ENCODE results near the gene THADA. TPM values are rescaled to one million over a fixed set of nuclear protein-coding genes. Genes with fewer than 3 reads are reported as not detected.

The THADA gene
- total RNA-seq, 1 donor from 2014 or later, result 41.2 TPM

DNA sequence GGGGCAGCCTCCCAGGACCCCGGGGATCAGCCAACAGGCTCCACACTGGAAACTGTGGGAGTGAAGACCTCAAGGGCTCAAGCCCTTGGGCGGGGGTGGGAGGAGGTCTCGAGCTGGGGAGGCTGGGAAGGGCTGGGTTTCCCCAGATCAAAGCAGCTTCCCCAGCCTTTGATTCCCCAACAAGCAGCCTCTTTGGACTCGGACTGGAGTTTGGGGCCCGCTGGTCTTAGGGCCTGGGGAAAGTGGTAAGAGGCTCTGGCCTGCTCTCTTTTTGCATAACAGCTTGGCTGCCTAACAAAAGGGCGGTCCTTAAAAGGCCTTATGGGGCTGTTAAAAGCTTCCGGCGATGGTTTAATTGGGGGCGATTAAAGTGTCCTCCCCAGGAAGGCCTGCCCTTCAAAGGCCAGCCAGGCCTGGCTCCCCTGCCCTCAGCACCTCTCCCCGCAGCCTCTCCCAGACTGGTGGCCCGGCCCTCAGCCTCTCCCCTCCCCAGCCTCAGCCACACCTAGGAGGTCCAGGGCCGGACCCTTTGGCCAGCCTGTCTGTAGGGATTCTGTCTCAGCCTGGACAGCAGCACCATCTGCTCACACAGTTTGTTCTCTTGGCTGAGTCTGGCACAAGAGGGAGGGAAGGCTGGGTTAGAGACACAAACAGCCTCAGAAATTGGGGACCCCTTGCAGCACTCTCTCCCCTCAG lies 409.0 kb downstream of the THADA start:
- peaks cover 9% of the 10 kb centered on the region for H3K4me1 ChIP-seq
- peak; percentile 23 to 54 for ATAC-seq
- intact Hi-C loops (cut with DNase I), result no loop called here

DNA sequence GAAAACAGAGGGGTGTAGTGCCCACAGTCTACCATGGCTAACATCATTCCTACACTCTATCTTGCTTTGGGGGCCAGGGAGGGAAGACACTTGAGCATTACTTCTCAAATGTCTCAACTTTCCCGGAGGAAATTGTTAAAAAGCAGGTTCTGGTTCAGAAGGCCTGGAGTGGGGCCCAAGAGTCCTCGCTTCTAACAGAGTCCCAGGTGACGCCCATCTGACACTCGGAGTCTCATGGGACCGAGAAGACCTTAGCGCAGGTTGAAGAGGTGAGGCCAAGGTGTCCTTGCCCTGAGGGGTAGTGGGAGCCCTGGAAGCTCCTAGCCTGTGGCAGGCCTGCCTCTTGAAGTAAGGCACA lies 409.5 kb downstream of the THADA start:
- Histone ChIP-seq H3K36me3 (no peaks in the 10 kb centered on the region), H3K27ac (peak overlapping the region; percentile 58), H3K4me3 (no peak overlapping the region), H3K9me3 (no peaks in the 10 kb centered on the region), H3K27me3 (ENCODE audit: low read depth) (no peaks in the 10 kb centered on the region), H3K4me1 (peaks cover 9% of the 10 kb centered on the region)
- ATAC-seq, result no peak
- intact Hi-C loops (cut with DNase I), result no loop called here
- no peak for DNase-seq
- no peak for TF ChIP-seq CTCF (IDR thresholded peaks at IDR 0.05)

More for the DNA sequence above, 409.0 kb downstream of the THADA start:
- H3K27me3 ChIP-seq (ENCODE audit: low read depth), result no peaks in the 10 kb centered on the region
- TF ChIP-seq CTCF (IDR thresholded peaks at IDR 0.05), result no peak
- H3K4me3 ChIP-seq, result no peak overlapping the region
- no peak for DNase-seq
- no peaks in the 10 kb centered on the region for H3K9me3 ChIP-seq
- no peaks in the 10 kb centered on the region for H3K36me3 ChIP-seq
- H3K27ac ChIP-seq, result peak overlapping the region; percentile 58

DNA sequence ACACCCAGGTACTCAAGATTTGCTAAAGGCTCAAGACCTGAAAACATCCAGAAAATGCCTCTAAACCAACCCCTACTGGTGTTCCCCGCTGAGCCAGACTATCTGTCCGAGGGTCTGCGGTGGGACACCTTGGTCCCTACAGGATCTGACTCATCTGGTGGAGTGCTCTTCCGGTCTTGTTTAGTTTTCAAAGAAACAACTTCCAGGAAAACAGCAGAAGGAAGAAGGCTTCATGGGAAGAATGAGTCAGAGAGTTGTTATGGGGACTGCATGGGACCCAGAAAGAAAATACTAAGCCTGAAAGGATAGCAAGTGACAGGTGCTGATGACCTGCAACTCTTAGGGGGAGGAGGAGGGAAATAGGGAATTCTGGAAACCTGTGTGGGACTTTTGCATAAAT lies 410.7 kb downstream of the THADA start:
- ATAC-seq (no peak), DNase-seq (no peak)
- Histone ChIP-seq H3K9me3 (no peaks in the 10 kb centered on the region), H3K4me1 (peaks cover 9% of the 10 kb centered on the region), H3K27me3 (ENCODE audit: low read depth) (no peaks in the 10 kb centered on the region), H3K4me3 (no peak overlapping the region), H3K27ac (no peak overlapping the region), H3K36me3 (no peaks in the 10 kb centered on the region)
- no peak for TF ChIP-seq CTCF (IDR thresholded peaks at IDR 0.05)
- intact Hi-C loops (cut with DNase I), result no loop called here

- no peak overlapping the region for H3K27ac ChIP-seq
- peak in 1 of 2 donors; percentile 11 for ATAC-seq
- no peaks in the 10 kb centered on the region for H3K27me3 ChIP-seq (ENCODE audit: low read depth)
- H3K36me3 ChIP-seq, result no peaks in the 10 kb centered on the region
- TF ChIP-seq CTCF (IDR thresholded peaks at IDR 0.05), result no peak
- DNase-seq, result no peak
- intact Hi-C loops (cut with DNase I), result no loop called here
- H3K9me3 ChIP-seq, result no peaks in the 10 kb centered on the region
- H3K4me3 ChIP-seq, result no peak overlapping the region
- H3K4me1 ChIP-seq, result peaks cover 11% of the 10 kb centered on the region
Measured at GRCh38 chr2:43184339-43184895, 411.4 kb downstream of the THADA start.

- H3K27ac ChIP-seq, result no peak overlapping the region
- H3K4me3 ChIP-seq, result no peak overlapping the region
- H3K36me3 ChIP-seq, result no peaks in the 10 kb centered on the region
- no peaks in the 10 kb centered on the region for H3K9me3 ChIP-seq
- H3K4me1 ChIP-seq, result peaks cover 18% of the 10 kb centered on the region
- intact Hi-C loops (cut with DNase I), result no loop called here
- no peak for TF ChIP-seq CTCF (IDR thresholded peaks at IDR 0.05)
- H3K27me3 ChIP-seq (ENCODE audit: low read depth), result no peaks in the 10 kb centered on the region
- no peak for ATAC-seq
- no peak for DNase-seq
Measured at GRCh38 chr2:43183743-43184142, 412.1 kb downstream of the THADA start.
